DMS53 (cell line): Measurements from ENCODE around the gene MYLK3.

Source experiments
- DNase-seq: peaks from one replicate; lab custom pipeline; 2025; lab: John Stamatoyannopoulos, UW

Gene MYLK3

GRCh38 chr16:46757339-46758050 lies 9.4 kb upstream of the MYLK3 start:
- DNase-seq, result peak; percentile 23

- DNase-seq, result no peak
These were observed 8.6 kb upstream of the MYLK3 start for GRCh38 chr16:46756772-46757171.

GRCh38 chr16:46753015-46753414 lies 4.9 kb upstream of the MYLK3 start:
- DNase-seq, result no peak

- no peak for DNase-seq
These were observed 3.2 kb upstream of the MYLK3 start for GRCh38 chr16:46751381-46751780.

- DNase-seq, result no peak
These were observed 896 bp upstream of the MYLK3 start for GRCh38 chr16:46748775-46749705.

GRCh38 chr16:46746821-46747776 lies 1.0 kb downstream of the MYLK3 start:
- DNase-seq, result no peak

GRCh38 chr16:46745617-46746016 lies 2.5 kb downstream of the MYLK3 start:
- peak; percentile 36 for DNase-seq

GRCh38 chr16:46743232-46743719 lies 4.9 kb downstream of the MYLK3 start:
- peak; percentile 23 for DNase-seq

- DNase-seq, result no peak
These were observed 8.2 kb downstream of the MYLK3 start for GRCh38 chr16:46739934-46740333.

- DNase-seq, result no peak
These were observed 10.4 kb downstream of the MYLK3 start for GRCh38 chr16:46737621-46738214.

- DNase-seq, result no peak
These were observed 11.4 kb downstream of the MYLK3 start for GRCh38 chr16:46736695-46737094.

GRCh38 chr16:46733319-46733830 lies 14.8 kb downstream of the MYLK3 start:
- no peak for DNase-seq

- DNase-seq, result no peak
These were observed 15.6 kb downstream of the MYLK3 start for GRCh38 chr16:46732561-46732960.

GRCh38 chr16:46731691-46732555 lies 16.2 kb downstream of the MYLK3 start:
- DNase-seq, result no peak

GRCh38 chr16:46730801-46731690 lies 17.1 kb downstream of the MYLK3 start:
- no peak for DNase-seq

GRCh38 chr16:46730126-46730525 lies 18.0 kb downstream of the MYLK3 start:
- DNase-seq, result no peak

- DNase-seq, result no peak
These were observed 18.7 kb downstream of the MYLK3 start for GRCh38 chr16:46729326-46729995.

- no peak for DNase-seq
These were observed 19.3 kb downstream of the MYLK3 start for GRCh38 chr16:46728806-46729205.

- no peak for DNase-seq
These were observed 20.5 kb downstream of the MYLK3 start for GRCh38 chr16:46727630-46728029.
